K562 (cell line): ENCODE measurements around the gene HSF4. TPM values are rescaled to one million over a fixed set of nuclear protein-coding genes. Genes with fewer than 3 reads are reported as not detected.

Experiments
- CBX5 ChIP-seq: IDR thresholded peaks from 2 replicates; pipeline ENCODE4 v1.6.1; 2014; ENCODE audit warnings: low read depth, borderline replicate concordance
- EP300 ChIP-seq: IDR thresholded peaks from 2 replicates; pipeline ENCODE4 v1.6.1; 2012; ENCODE audit warnings: low read length, improper control_type of control experiment
- ERF ChIP-seq: fragments of 450-650 bp; formaldehyde crosslinking; IDR thresholded peaks from 2 replicates; pipeline ENCODE4 v1.4.0; 2020; ENCODE audit warnings: mild to moderate bottlenecking, mixed read lengths
- HNRNPK ChIP-seq: fragments of 200-400 bp; formaldehyde crosslinking; IDR thresholded peaks from one replicate; pipeline ENCODE4 v1.6.1; 2018; ENCODE audit warnings: mild to moderate bottlenecking, low read depth, low read length; ENCODE audit not compliant: poor library complexity, severe bottlenecking
- KDM4B ChIP-seq, 2 experiments: fragments of 450-650 bp in 1 of 2; sonication (generic) in 1 of 2; IDR thresholded peaks; 2 replicates each; pipeline ENCODE4 v1.6.1; 2016 to 2017; ENCODE audit warnings: borderline replicate concordance in 2 of 2, antibody characterized with exemption in 1 of 2, low read depth in 1 of 2, mild to moderate bottlenecking in 1 of 2
- KLF10 ChIP-seq: fragments of 250-450 bp; sonication (Bioruptor Pico); IDR thresholded peaks from 2 replicates; pipeline ENCODE4 v1.6.1; 2021; ENCODE audit warnings: matching md5 sums
- L3MBTL2 ChIP-seq: fragments of 450-650 bp; IDR thresholded peaks from 2 replicates; pipeline ENCODE4 v1.6.1; 2016; ENCODE audit warnings: mild to moderate bottlenecking, moderate library complexity
- NR2C2 ChIP-seq, 2 experiments: fragments of 200-800 bp in 1 of 2; sonication (Bioruptor generic) in 1 of 2; sonication (generic) in 1 of 2; formaldehyde crosslinking in 1 of 2; IDR thresholded peaks; 2 replicates each; pipeline versions ENCODE4 v1.6.1 to v1.8.0; 2016 to 2022; ENCODE audit warnings: mild to moderate bottlenecking in 1 of 2, missing compliant biosample characterization in 1 of 2, missing genetic modification characterization in 1 of 2, missing genetic modification reagents in 1 of 2
- RUNX1 ChIP-seq: sonication (generic); IDR thresholded peaks from 2 replicates; pipeline ENCODE4 v1.6.1; 2016; ENCODE audit warnings: antibody characterized with exemption, low read depth
- SAP30 ChIP-seq: fragments of 200-600 bp; sonication (generic); IDR thresholded peaks from 2 replicates; pipeline ENCODE4 v1.6.1; 2012; ENCODE audit warnings: borderline replicate concordance, low read depth, mild to moderate bottlenecking, moderate library complexity, low read length, control low read depth, inconsistent platforms; ENCODE audit not compliant: insufficient read depth, poor library complexity, severe bottlenecking
- SMARCC2 ChIP-seq: fragments of 450-650 bp; IDR thresholded peaks from 2 replicates; pipeline ENCODE4 v1.6.1; 2017; ENCODE audit warnings: antibody characterized with exemption, moderate library complexity, mild to moderate bottlenecking, low read depth
- TCF7L2 ChIP-seq: fragments of 150-350 bp; IDR thresholded peaks from 2 replicates; pipeline ENCODE4 v1.6.1; 2016; ENCODE audit warnings: low read depth, mild to moderate bottlenecking, low read length, moderate library complexity
- TFAM ChIP-seq: fragments of 250-450 bp; sonication (Bioruptor Pico); conservative IDR thresholded peaks from 2 replicates; pipeline ENCODE4 v1.5.0; 2021; ENCODE audit warnings: mild to moderate bottlenecking, moderate library complexity
- ZBTB17 ChIP-seq: fragments of 450-650 bp; formaldehyde crosslinking; IDR thresholded peaks from 2 replicates; pipeline ENCODE4 v1.4.0; 2020; ENCODE audit warnings: mild to moderate bottlenecking
- ZEB2 ChIP-seq: fragments of 450-650 bp; IDR thresholded peaks from 2 replicates; pipeline ENCODE4 v1.6.1; 2016
- ZFX ChIP-seq: sonication (generic); formaldehyde crosslinking; IDR thresholded peaks from 2 replicates; pipeline ENCODE4 v1.8.0; 2022; ENCODE audit warnings: mild to moderate bottlenecking, missing genetic modification reagents, moderate library complexity
- ZNF436 ChIP-seq: fragments of 250-450, 450-650 bp; sonication (Bioruptor Pico); formaldehyde crosslinking; IDR thresholded peaks from 2 replicates; pipeline ENCODE4 v1.7.0; 2020; ENCODE audit warnings: mild to moderate bottlenecking
- ZZZ3 ChIP-seq: fragments of 450-650 bp; IDR thresholded peaks from 2 replicates; pipeline ENCODE4 v1.6.1; 2016; ENCODE audit warnings: antibody characterized with exemption, mild to moderate bottlenecking, moderate library complexity
- polyA plus RNA-seq, 8 experiments: library from polyadenylated mRNA; depleted of rRNA in 4 of 8; stranded (reverse) in 5 of 8; unstranded in 3 of 8; fragments of >200 nt; fragmentation: Nextera tagmentation in 2 of 8; fragmentation: Illumina TruSeq in 1 of 8; extraction: Ambion mirVana in 2 of 8; extraction: Trizol in 1 of 8; gene quantifications; 2 replicates each; pipeline versions ENCODE4 v1.2.1 to v1.2.3, GENCODE V29; 2011 to 2014; ENCODE audit warnings: inconsistent platforms in 1 of 8, missing spikeins in 1 of 8
- total RNA-seq, 7 experiments: library from RNA; depleted of rRNA in 6 of 7; stranded (reverse); fragments of >200 nt in 6 of 7; fragmentation: Illumina TruSeq in 2 of 7; extraction: Trizol in 2 of 7; gene quantifications; 2 replicates each; pipeline versions ENCODE4 v1.2.1 to v1.2.3, GENCODE V29; 2011 to 2021; ENCODE audit warnings: low replicate concordance in 1 of 7
- TF ChIP-seq, protein P1 (sequence below): fragments of 450-650 bp; IDR thresholded peaks from 2 replicates; pipeline ENCODE4 v1.6.1; 2016
- TF ChIP-seq, protein P2 (sequence below): sonication (generic); formaldehyde crosslinking; IDR thresholded peaks from 2 replicates; pipeline ENCODE4 v1.8.1; 2023; ENCODE audit warnings: mild to moderate bottlenecking, missing genetic modification reagents
- TF ChIP-seq, protein P3 (sequence below): sonication (generic); formaldehyde crosslinking; IDR thresholded peaks from 2 replicates; pipeline ENCODE4 v1.8.1; 2023; ENCODE audit warnings: mild to moderate bottlenecking, missing genetic modification reagents
- TF ChIP-seq, protein P4 (sequence below): fragments of 250-450 bp; sonication (Bioruptor Pico); IDR thresholded peaks from 2 replicates; pipeline ENCODE4 v1.4.0; 2020; ENCODE audit warnings: mild to moderate bottlenecking, moderate library complexity, borderline replicate concordance

The HSF4 gene
- total and polyA plus RNA-seq, 9 of the 15 experiments (the other 6 are each of a cell fraction or from before 2014, with no cell fraction given), result 0.50 to 35.4 (median 8.8) TPM; not detected in 1

DNA sequence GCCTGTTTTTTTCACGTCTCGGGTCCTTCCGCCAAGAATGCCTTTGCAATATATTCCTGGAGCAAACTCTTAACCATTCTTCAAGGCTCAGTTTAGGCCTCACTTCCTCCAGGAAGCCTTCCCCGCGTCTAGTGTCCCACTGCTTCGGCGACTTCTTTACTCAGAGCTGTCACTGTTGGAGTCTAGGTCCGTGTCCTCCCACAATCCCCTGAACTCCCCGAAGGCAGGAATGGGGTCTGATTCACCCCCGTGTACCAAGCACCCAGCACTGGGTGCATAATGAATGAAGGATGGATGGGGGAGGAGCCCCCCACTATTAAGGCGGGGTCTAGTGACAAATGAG is 18.7 kb downstream of the HSF4 start (continued):
- peak; percentile 26; the same call in 1 of the 2 replicates for TF ChIP-seq ZFX (CRISPR knock-in tag)
- 0 out of 2 replicates have a peak, but pooled peaks have one; percentile 12 for TF ChIP-seq ERF (CRISPR knock-in tag)
- TF ChIP-seq, protein P1, sequence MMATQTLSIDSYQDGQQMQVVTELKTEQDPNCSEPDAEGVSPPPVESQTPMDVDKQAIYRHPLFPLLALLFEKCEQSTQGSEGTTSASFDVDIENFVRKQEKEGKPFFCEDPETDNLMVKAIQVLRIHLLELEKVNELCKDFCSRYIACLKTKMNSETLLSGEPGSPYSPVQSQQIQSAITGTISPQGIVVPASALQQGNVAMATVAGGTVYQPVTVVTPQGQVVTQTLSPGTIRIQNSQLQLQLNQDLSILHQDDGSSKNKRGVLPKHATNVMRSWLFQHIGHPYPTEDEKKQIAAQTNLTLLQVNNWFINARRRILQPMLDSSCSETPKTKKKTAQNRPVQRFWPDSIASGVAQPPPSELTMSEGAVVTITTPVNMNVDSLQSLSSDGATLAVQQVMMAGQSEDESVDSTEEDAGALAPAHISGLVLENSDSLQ, result no peak
- TF ChIP-seq, protein P2, sequence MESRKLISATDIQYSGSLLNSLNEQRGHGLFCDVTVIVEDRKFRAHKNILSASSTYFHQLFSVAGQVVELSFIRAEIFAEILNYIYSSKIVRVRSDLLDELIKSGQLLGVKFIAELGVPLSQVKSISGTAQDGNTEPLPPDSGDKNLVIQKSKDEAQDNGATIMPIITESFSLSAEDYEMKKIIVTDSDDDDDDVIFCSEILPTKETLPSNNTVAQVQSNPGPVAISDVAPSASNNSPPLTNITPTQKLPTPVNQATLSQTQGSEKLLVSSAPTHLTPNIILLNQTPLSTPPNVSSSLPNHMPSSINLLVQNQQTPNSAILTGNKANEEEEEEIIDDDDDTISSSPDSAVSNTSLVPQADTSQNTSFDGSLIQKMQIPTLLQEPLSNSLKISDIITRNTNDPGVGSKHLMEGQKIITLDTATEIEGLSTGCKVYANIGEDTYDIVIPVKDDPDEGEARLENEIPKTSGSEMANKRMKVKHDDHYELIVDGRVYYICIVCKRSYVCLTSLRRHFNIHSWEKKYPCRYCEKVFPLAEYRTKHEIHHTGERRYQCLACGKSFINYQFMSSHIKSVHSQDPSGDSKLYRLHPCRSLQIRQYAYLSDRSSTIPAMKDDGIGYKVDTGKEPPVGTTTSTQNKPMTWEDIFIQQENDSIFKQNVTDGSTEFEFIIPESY (CRISPR knock-in tag), result no peak; the same call in 1 of the 2 replicates
- no peak for TF ChIP-seq HNRNPK
- TF ChIP-seq SMARCC2, result no peak
- TF ChIP-seq L3MBTL2, result no peak
- TF ChIP-seq ZEB2, result no peak
- TF ChIP-seq TFAM (CRISPR knock-in tag), result no peak
- peak; percentile 77 for TF ChIP-seq ZNF436 (CRISPR knock-in tag)
- no peak for TF ChIP-seq NR2C2 (CRISPR knock-in tag; IDR thresholded peaks at IDR 0.05)
- peak; percentile 23; the same call in 1 of the 2 replicates for TF ChIP-seq NR2C2 (tag; IDR thresholded peaks at IDR 0.05)
- no peak for TF ChIP-seq KDM4B (IDR thresholded peaks at IDR 0.05; ENCODE audit: borderline replicate concordance in 2 of 2, low read depth in 1 of 2)
- TF ChIP-seq EP300, result no peak
- no peak for TF ChIP-seq TCF7L2
- TF ChIP-seq, protein P3, sequence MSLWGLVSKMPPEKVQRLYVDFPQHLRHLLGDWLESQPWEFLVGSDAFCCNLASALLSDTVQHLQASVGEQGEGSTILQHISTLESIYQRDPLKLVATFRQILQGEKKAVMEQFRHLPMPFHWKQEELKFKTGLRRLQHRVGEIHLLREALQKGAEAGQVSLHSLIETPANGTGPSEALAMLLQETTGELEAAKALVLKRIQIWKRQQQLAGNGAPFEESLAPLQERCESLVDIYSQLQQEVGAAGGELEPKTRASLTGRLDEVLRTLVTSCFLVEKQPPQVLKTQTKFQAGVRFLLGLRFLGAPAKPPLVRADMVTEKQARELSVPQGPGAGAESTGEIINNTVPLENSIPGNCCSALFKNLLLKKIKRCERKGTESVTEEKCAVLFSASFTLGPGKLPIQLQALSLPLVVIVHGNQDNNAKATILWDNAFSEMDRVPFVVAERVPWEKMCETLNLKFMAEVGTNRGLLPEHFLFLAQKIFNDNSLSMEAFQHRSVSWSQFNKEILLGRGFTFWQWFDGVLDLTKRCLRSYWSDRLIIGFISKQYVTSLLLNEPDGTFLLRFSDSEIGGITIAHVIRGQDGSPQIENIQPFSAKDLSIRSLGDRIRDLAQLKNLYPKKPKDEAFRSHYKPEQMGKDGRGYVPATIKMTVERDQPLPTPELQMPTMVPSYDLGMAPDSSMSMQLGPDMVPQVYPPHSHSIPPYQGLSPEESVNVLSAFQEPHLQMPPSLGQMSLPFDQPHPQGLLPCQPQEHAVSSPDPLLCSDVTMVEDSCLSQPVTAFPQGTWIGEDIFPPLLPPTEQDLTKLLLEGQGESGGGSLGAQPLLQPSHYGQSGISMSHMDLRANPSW, result no peak
- no peak for TF ChIP-seq KLF10
- no peak for TF ChIP-seq CBX5
- no peak for TF ChIP-seq RUNX1
- TF ChIP-seq ZBTB17 (CRISPR knock-in tag), result no peak
- TF ChIP-seq, protein P4, sequence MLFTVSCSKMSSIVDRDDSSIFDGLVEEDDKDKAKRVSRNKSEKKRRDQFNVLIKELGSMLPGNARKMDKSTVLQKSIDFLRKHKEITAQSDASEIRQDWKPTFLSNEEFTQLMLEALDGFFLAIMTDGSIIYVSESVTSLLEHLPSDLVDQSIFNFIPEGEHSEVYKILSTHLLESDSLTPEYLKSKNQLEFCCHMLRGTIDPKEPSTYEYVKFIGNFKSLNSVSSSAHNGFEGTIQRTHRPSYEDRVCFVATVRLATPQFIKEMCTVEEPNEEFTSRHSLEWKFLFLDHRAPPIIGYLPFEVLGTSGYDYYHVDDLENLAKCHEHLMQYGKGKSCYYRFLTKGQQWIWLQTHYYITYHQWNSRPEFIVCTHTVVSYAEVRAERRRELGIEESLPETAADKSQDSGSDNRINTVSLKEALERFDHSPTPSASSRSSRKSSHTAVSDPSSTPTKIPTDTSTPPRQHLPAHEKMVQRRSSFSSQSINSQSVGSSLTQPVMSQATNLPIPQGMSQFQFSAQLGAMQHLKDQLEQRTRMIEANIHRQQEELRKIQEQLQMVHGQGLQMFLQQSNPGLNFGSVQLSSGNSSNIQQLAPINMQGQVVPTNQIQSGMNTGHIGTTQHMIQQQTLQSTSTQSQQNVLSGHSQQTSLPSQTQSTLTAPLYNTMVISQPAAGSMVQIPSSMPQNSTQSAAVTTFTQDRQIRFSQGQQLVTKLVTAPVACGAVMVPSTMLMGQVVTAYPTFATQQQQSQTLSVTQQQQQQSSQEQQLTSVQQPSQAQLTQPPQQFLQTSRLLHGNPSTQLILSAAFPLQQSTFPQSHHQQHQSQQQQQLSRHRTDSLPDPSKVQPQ, result no peak
- no peak for TF ChIP-seq ZZZ3
- TF ChIP-seq SAP30, result peak; percentile 29
